Left colon (tissue), 2 donors: Measurements from ENCODE around the gene ACTR5. TPM values are rescaled to one million over a fixed set of nuclear protein-coding genes. Genes with fewer than 3 reads are reported as not detected.

Experiments used
- ATAC-seq: fragments of 200-7000 bp; cut with Tn5 transposase; one replicate; pipeline ENCODE4 v1.9.1; 2020; ENCODE audit warnings: mild to moderate bottlenecking, moderate library complexity
- DNase-seq, 2 donors: peaks; one replicate each; pipeline ENCODE4 v3.0.0-alpha.2; 2020
- intact Hi-C, 2 donors: fragments of 100-400 bp; cut with DNase I in 1 of 2; cut with micrococcal nuclease in 1 of 2; formaldehyde crosslinking; loops; one replicate each; pipeline versions ENCODE4 v1.11.2 to v1.14.0; 2022; cut with DNase I, micrococcal nuclease
- total RNA-seq, 2 donors: library from RNA; stranded (reverse); fragmentation: NEBNext Ultra II Directional; extraction: Animal tissue kit (Norgen Biotek cat#: 25700); gene quantifications; one replicate each; pipeline ENCODE4 v1.2.1, GENCODE V29; 2021
- donor health status: DM: no; HTN: no; CAD: no.
- donor health status: DM: yes; HTN: yes; CAD: no.

The ACTR5 gene
- total RNA-seq, 2 donors from 2014 or later: 5.9 to 10.1 TPM

- no peak for ATAC-seq
- no peak for DNase-seq
- intact Hi-C loops: no loop called here
Observed at GRCh38 chr20:38757145-38757775, 9.0 kb downstream of the ACTR5 start.

DNA sequence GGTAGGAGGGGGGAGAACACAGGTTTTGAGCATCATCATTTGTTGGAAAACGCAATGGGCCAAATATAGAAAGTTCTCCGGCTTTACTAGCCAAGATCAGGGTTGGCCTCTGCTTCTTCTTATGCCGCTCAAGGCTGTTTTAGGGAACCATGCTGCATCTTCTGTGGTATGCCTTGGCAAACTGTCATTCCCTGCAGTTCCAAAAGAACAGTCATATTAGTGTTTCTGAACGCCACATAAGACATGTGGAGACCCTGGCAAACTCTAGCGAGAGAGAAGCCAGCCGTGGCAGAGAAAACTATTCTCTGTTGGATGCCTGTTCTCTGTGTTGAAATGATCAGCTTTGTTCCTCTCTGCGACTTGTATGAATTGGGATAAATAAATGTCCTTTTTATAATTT is 10.8 kb downstream of the ACTR5 start:
- DNase-seq: no peak
- intact Hi-C loops: no loop called here
- no peak for ATAC-seq

DNA sequence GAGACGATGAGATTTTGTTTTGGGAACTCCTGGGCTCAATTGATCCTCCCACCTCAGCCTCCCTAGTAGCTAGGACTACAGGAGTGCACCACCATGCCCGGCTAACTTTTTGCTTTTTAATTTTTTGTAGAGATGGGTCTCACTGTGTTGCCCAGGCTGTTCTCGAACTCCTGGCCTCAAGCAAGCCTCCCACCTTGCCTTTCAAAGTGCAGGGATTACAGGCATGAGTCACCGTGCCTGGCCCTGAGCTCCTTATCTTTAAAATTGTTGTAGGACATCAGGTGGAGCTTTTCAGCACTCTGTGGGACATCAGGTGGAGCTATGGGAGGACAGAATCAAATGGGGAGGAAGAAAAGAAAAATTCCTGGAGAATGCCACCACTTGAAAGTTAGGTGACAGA is 12.7 kb downstream of the ACTR5 start:
- no peak for DNase-seq
- intact Hi-C loops: no loop called here
- no peak for ATAC-seq

DNA sequence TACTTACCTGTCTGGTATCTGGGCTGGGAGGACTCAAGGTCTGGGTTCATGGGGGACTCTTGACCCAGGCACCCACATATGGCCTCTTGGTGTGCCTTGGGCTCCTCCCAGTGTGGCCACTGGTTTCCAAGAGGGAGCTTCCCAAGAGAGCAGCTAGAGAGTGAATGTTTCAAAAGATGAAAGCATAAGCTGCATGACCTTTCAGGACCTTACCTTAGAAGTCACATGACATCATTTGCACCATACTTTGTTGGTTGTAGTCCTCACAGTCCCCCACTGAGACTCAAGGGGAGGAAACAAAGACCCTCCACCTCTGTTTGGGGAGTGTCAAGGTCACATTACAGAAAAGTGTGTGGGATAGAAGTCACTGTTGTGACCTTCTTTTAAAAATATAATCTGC is 13.9 kb downstream of the ACTR5 start:
- ATAC-seq: no peak
- DNase-seq: no peak
- intact Hi-C loops: no loop called here

GRCh38 chr20:38763616-38764015 is 15.4 kb downstream of the ACTR5 start:
- DNase-seq (no peak), ATAC-seq (no peak)
- intact Hi-C loops: no loop called here

DNA sequence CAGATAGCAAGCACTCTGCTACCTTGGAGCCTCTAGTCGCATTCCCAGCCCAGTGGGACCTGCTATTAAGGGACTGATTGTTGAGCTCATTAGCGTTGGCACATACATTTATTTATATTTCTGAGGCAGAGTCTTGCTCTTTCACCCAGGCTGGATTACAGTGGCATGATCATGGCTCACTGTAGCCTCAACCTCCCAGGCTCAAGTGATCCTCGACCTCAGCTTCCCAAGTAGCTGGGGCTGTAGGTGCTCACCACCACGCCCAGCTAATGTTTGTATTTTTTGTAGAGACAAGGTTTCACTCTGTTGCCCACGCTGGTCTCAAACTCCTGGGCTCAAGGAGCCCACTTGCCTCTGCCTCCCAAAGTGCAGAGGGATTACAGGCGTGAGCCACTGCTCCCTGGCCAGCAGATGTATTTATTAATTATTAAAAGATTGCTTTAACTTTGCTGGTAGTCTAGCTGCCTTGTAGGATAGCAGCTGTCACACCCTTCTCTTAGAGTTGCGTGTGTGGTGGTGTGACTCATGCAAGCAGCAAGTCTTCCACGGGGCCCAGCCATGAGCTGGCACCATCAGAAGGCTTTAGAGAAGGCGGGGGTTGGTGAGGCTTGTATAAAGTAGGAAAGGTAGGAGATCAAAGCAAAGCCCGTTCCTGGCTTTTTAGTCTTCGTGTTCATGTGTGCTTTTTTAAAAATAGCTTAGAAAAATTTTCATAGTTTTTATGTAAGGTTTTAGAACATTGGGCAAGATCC is 16.5 kb downstream of the ACTR5 start:
- intact Hi-C loops: no loop called here
- ATAC-seq (no peak), DNase-seq (no peak)

DNA sequence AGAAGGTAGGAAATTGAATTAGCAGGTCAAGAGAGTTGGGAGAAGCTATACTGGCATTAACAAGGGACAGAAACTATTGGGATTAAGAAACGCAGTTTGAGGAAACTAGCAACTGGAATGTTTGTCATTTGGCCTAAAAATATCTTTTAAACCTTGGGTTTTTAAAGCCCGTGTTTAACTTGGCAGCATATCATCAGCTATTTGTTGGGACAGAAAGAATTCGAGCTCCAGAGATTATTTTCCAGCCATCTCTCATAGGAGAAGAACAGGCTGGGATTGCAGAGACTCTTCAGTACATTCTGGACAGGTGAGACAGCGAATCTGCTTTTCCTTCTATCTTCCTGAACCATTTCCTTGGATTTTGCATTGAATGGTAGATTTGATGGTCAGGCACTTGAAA is 17.8 kb downstream of the ACTR5 start:
- DNase-seq (no peak), ATAC-seq (no peak)
- intact Hi-C loops: no loop called here

GRCh38 chr20:38769376-38770295 is 21.4 kb downstream of the ACTR5 start:
- intact Hi-C loops: no loop called here
- ATAC-seq (no peak), DNase-seq (no peak)

DNA sequence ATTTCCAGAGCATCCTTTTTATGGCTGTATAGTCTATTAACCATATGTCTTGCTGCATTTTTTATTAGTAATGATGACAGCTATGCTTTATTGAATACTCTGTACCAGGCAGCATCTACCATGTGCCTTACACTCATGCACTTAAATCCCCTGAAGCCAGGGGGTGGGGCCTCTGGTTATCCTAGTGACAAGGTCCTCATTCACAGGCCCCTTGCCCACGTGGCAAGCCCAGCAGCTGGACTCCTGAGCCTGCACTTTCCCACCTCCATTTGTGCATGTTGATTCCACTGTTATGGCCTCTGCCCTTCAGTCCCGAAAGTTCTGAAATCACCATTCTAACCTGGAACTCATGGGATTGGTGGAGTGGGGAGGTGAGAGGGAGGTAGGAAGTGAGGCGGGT is 22.3 kb downstream of the ACTR5 start:
- DNase-seq (no peak), ATAC-seq (no peak)
- intact Hi-C loops: no loop called here

- DNase-seq (no peak), ATAC-seq (no peak)
- intact Hi-C loops: no loop called here
Observed at GRCh38 chr20:38770970-38771369, 22.7 kb downstream of the ACTR5 start.

GRCh38 chr20:38771621-38772020 is 23.4 kb downstream of the ACTR5 start:
- intact Hi-C loops: no loop called here
- ATAC-seq (no peak), DNase-seq (no peak)

- no peak for ATAC-seq
- DNase-seq: no peak
- intact Hi-C loops: no loop called here
Observed at GRCh38 chr20:38774167-38774566, 25.9 kb downstream of the ACTR5 start.

GRCh38 chr20:38776363-38776762 is 28.1 kb downstream of the ACTR5 start:
- no peak for DNase-seq
- intact Hi-C loops: no loop called here
- no peak for ATAC-seq

DNA sequence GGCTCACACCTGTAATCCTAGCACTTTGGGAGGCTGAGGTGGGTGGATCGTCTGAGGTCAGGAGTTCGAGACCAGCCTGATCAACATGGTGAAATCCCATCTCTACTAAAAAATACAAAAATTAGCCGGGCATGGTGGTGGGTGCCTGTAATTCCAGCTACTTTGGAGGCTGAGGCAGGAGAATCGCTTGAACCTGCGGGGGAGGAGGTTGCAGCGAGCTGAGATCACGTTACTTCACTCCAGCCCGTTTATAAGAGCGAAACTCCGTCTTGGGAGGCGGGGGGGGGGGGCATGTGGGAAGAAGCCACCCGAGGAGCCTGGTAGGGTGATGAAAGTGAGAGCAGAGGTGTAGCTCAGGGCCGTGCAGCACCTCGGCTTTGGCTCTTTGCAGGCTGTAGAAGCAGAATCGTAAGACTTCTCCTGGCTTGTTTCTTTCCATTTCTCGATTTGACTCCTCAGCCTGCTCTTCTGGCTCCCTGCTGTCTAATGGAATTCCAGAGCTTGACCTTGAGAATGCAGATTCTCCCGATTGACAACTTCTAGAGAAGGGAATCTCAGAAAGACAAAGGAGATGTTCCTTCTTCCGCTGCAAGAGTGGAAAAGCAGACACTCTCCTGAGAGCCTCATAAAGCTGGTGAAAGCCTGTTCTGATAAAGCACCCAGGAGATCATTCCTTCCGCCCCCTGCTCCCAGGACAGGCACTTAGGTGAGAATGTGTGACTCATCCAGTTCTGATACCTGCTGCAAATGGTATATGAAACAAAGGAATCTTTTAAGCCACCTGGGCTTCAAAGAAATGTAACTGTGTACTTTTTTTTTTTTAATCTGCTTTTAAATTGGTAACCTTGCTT is 31.2 kb downstream of the ACTR5 start:
- intact Hi-C loops: no loop called here
- DNase-seq (no peak), ATAC-seq (no peak)

GRCh38 chr20:38782275-38782674 is 34.0 kb downstream of the ACTR5 start:
- DNase-seq: no peak
- ATAC-seq: no peak

GRCh38 chr20:38787870-38788269 is 39.6 kb downstream of the ACTR5 start:
- intact Hi-C loops: no loop called here
- ATAC-seq: no peak

More at GRCh38 chr20:38782275-38782674, 34.0 kb downstream of the ACTR5 start:
- intact Hi-C loops: no loop called here

DNA sequence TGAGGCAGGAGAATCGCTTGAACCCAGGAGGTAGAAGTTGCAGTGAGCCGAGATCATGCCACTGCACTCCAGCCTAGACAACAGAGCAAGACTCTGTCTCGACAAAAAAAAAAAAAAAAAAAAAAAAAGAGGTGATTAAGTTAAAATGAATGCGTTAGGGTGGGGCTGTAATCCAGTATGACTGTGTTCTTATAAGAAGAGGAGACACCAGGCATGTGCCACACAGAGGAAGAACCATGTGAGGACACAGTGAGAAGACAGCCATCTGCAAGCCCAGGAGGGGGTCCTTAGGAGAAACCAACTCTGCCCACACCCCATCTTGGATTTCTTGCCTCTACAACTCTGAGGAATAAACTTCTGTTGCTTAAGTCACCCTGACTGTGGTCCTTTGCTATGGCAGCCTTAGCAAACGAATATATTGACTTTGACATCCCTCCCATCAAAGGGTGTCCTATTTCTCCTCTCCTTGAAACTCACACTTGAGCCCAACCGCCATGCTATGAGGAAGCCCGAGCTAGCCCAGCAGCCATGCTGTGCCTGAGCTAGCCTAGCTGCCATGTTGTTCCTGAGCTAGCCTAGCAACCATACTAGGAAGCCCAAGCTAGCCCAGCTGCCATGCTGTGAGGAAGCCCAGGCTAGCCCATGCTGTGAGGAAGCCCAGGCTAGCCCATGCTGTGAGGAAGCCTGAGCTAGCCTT is 41.4 kb downstream of the ACTR5 start:
- ATAC-seq (no peak), DNase-seq (no peak)
- intact Hi-C loops: no loop called here

More at GRCh38 chr20:38787870-38788269, 39.6 kb downstream of the ACTR5 start:
- no peak for DNase-seq
